Stimulated activated CD8-positive, alpha-beta memory T cell treated with anti-CD3 and anti-CD28 coated beads, Interleukin-12 subunit alpha, Interleukin-12 subunit beta, amount 100 ng/mL, for 4 hours (primary cell): ENCODE results near the gene KRT40.
"Not testable (repeated sequence)": the region's sequence is repeated elsewhere in the genome, so short reads cannot be mapped to it uniquely, and the experiment has no call there.

Experiments used
- DNase-seq: peaks from one replicate; pipeline ENCODE4 v3.0.0-alpha.2; 2020; ENCODE audit warnings: low read depth

KRT40 gene

GRCh38 chr17:40984226-40984625, at the start of gene KRT40:
KRT40 (minus strand) TSS chr17:40984326; CDS start chr17:40984273, 53 bp downstream.
- no peak for DNase-seq

DNA sequence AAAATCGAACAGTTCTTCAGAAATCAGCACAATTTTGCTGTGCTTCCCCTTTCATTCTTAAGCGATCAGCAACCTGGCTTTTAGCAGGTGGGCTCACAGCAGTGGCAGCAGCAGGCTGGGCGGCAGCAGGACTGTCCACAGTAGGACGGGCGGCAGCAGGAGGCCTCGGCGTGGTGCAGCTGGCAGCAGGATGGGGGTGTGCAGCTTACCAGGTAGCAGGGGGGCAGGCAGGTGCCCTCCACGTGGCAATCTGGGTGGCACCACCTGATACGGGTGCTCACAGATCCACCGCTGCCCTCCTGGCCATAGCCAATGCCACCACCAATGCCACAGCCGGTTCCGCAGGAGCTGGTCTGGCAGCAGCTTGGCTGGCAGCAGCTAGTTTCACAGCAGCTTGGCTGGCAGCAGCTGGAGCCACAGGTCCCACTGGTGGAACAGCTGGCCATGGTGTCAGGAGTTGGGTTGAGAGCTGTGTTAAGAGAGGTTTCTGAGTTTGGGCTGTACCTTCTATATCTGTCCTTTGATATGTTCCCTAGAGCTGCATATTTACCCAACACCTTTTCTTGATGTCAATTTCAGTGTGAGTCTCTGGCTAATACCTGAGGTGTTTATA, 45.6 kb upstream of the KRT40 start, which contains the start of gene KRTAP1-4:
TSS of gene KRTAP1-4 (minus strand) at position 563 of the 613 bp plus-strand sequence. CDS start at position 446, 117 bp downstream.
- DNase-seq: no peak

- DNase-seq: no peak
Measured at GRCh38 chr17:41026715-41027471, 42.8 kb upstream of the KRT40 start, which contains the start of gene KRTAP1-5. KRTAP1-5 (minus strand) TSS chr17:41027208; CDS start chr17:41027155, 53 bp downstream.

DNA sequence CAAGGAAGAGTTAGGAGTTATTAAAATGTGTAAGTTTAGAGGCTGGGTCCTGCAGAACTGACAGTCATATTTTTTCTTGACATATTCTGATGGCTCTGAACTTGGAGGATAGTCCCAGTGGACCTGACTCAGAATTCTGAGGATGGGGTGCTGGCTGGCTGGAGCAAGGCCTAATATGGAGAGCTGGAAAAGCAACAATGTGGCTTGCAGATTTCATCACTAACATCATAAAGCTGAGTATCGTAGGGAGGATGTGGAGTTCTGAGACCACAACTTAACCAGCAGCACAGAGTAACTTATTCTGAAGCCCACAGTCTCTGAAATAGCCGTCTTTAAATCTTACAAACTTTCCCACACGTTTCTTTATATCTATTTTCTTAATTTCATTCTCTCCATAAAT, 40.6 kb upstream of the KRT40 start:
- DNase-seq: no peak

DNA sequence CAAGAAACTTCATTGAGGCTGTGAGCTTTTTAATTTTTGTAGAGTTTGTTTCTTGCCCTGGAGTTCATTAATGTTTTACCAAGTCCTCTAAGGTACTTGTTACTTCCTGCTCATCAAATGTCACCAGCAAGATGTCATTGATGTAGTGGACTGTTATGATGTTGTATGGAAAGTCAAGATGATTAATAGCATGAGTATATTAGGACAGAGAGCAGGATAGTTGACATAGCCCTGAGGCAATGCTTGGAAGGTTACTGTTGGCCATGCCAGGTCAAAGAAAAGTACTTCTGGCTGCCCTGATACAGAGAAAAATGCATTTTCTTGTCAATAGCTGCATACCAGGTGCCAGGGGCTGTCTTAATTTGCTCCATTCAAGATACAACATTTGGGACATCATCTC, 36.2 kb upstream of the KRT40 start:
- no peak for DNase-seq

GRCh38 chr17:41019415-41019814, 35.3 kb upstream of the KRT40 start:
- no peak for DNase-seq

GRCh38 chr17:41018541-41018940, 34.4 kb upstream of the KRT40 start:
- DNase-seq: no peak

DNA sequence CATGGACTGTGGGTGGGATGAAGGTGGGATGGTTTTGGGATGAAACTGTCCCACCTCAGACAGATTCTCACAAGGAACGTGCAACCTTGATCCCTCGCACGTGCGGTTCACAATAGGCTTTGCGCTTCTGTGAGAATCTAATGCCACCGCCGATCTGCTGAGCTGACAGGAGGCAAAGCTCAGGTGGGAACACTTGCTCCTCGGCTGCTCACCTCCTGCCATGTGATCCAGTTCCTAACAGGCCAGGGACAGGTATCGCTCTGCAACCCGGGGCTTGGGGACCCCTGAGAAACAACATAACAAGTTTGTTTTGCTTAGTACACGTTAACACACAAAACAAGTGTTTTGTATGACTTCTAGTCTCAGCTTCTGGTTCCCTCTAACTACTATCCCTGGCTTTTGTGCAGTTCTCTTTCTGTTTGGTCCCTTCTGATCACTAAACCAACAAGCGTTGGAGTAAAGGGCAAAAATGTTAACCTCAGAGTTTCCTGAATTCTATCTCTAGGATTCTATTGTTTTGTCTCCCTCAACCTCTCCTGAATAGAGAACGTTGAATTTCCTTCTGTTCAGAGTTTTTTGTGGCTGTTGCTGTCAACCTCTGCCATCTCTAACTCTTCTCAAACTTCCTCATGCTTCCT, 32.6 kb upstream of the KRT40 start:
- DNase-seq: no peak

DNA sequence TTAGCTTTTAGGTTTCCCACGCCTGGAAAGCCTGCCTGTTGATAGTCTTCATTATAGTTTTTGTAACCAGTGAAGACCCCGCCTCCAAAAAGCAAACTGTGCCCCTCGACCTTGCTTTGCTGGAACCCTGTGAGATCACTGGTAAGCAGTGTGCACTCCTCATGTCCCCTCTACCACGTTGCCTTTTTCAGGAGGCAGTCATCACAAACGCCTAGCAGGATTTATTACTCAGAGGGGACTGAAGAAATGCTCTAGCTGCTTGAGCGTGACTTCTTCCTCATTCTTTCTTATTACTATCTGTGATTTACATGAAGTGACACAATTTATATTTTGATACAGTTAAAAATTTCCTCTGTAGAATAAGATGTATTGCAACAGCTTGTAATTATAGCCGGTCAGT, 31.3 kb upstream of the KRT40 start:
- DNase-seq: no peak

- DNase-seq: no peak
Measured at GRCh38 chr17:41013606-41014005, 29.5 kb upstream of the KRT40 start.

DNA sequence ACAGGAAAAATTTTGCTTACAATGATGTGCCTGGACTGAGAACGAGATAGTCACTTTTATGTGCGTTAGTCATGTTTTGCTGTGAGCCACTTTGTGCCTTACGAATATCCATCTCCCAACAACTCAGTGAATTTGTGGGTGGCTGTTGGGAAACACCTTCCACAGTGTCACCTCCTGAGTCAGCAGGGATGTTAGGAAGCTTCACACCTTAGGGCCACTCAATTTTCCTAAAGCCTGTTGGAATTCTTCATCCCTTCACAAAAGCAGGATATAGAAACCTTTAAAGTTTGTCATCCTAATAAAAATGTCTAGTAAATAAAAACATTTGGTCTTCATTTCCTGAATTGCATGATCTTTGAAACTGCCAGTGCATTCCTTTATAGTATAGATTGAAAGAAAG, 29.1 kb upstream of the KRT40 start:
- no peak for DNase-seq

- no peak for DNase-seq
Measured at GRCh38 chr17:41012326-41013120, 28.4 kb upstream of the KRT40 start.

DNA sequence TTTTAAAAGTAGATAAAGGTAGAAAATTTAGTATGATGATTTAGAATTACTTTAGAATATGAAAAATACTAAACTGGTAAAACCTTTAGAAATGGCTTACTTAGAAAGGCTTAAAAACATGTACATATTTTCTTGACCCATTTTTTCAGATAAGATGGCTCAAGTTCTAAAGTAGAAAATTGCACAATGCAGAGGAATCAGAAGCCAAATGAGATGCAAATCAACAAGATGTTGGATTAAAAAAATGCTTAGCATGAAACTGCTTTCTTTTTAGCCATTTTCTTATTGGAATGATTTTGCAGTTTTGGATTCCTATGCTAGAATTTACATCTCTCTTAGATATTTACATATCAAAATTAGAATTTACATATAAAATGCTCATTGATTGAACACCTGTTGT, 26.3 kb upstream of the KRT40 start:
- no peak for DNase-seq

DNA sequence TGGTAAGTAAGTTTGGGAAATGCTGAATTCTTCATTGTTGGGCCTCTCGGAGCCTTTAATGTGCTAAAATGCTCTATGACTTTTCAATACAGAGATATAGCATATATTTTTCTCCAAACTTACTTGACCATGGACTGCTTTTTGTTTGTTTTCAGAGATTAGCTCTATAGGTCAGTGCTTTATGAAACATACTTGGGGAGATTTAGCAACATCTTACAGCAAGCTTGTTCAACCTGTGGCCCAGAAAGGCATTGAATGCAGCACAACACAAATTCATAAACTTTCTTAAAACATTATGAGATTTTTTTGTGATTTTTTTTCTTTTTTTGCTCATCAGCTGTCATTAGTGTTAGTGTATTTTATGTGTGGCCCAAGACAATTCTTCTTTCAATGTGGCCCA, 25.8 kb upstream of the KRT40 start:
- DNase-seq: no peak

- DNase-seq: no peak
Measured at GRCh38 chr17:41009301-41009760, 25.2 kb upstream of the KRT40 start.

GRCh38 chr17:41008811-41009210, 24.7 kb upstream of the KRT40 start, which contains the start of gene KRTAP3-1:
KRTAP3-1 (minus strand) TSS chr17:41009128; CDS start chr17:41009074, 54 bp downstream.
- DNase-seq: no peak

DNA sequence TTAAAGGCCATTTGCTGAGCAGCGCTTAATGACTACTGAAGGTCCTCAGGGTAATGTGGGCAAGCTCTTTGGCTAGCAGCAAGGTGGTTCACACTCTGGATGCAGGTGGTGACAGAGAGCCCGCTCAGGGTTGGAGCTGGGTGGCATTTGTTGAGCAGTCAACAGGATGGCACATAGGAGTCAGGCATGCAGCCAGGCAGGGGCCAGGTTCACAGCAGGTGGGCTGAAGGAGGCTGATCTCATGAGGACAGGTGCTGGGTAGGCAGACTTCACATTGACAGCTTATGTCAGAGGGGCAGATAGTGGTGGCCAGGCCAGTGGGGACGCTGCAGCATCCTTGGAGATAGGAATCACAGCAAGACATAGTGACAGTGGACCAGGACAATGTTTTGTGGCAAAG, 20.3 kb upstream of the KRT40 start:
- no peak for DNase-seq

DNA sequence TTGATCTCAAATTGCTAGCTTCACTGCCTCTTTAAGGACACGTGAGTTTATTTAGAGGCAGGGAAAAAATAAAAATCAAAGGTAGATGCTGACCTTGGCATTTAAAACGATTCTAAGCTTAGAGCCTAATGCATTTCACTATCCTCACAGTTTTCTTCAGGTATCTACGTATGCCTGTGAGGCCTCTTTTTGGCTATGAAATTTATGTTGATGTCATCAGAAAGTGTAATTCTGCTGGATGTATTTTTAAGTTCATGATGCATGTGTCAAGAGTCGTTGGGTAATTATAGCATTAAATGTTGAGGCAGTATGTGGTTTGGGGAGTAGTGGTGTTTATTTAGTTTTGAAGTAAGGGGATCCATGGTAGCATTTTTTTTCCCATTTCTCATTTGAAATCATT, 19.8 kb upstream of the KRT40 start:
- no peak for DNase-seq

DNA sequence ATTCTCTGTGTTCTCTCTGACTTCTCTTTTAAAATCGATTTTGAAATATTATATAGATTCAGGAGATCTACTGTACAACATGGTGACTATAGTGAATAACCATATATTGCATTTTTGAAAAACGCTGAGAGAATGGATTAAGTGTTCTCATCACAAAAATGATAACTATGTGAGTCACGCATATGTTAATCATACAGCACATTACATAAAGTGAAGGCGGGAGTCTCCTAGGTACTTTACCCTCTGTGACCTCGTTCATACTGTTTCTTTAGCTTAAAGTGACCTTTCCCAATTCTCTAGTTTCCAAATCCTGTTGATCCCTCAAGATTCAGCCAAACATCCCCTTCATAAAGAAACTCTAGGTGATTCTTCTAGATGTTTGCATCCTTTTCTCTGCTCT, 18.7 kb upstream of the KRT40 start:
- no peak for DNase-seq

- no peak for DNase-seq
Measured at GRCh38 chr17:41001795-41002194, 17.7 kb upstream of the KRT40 start.

DNA sequence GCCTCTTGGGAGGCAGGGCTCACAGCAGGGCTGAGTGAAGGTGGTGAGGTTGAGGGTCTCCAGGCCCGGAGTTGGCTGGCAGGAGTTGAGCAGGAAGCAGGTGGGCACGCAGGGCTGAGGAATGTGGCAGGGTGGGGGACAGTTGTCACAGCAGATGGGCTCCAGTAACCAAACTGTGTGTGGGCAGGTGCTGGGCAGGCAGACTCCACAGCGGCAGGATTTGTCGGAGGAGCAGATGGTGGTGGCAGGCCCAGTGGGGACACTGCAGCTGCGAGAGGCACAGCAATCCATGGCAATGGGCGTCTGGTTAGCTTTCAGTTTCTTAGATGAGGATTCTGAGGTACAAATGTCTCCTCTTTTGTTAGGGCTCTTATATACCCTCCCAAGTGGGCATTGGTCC, 15.4 kb upstream of the KRT40 start, which contains the start of gene KRTAP3-2:
TSS of gene KRTAP3-2 (minus strand) at position 344 of the 400 bp plus-strand sequence. CDS start at position 291, 53 bp downstream.
- DNase-seq: not testable (repeated sequence)

- DNase-seq: no peak
Measured at GRCh38 chr17:40997361-40997760, 13.2 kb upstream of the KRT40 start.
